Fibroblast of lung (primary cell): ENCODE measurements around the gene SLC37A4. TPM values are rescaled to one million over a fixed set of nuclear protein-coding genes. Genes with fewer than 3 reads are reported as not detected.
"Not testable (repeated sequence)": the region's sequence is repeated elsewhere in the genome, so short reads cannot be mapped to it uniquely, and the experiment has no call there.

ENCODE experiments used
- DNase-seq, 2 donors: peaks; one replicate each; pipeline versions ENCODE4 v3.0.0 to v3.0.0-alpha.2; 2010; ENCODE audit warnings: low read depth in 2 of 2
- H2AFZ ChIP-seq: 2 replicates; pipeline ENCODE4 v1.5.1; 2012; ENCODE audit warnings: low read length, control low read depth, inconsistent platforms
- H3K27ac ChIP-seq: 2 replicates; pipeline ENCODE4 v1.5.1; 2011; ENCODE audit warnings: low read length, control low read depth; ENCODE audit not compliant: insufficient read depth
- H3K27me3 ChIP-seq: 2 replicates; pipeline ENCODE4 v1.5.1; 2011; ENCODE audit warnings: mild to moderate bottlenecking, low read length; ENCODE audit not compliant: control insufficient read depth, insufficient read depth
- H3K36me3 ChIP-seq: 2 replicates; pipeline ENCODE4 v1.5.1; 2011; ENCODE audit warnings: low read length; ENCODE audit not compliant: control insufficient read depth, insufficient read depth
- H3K4me1 ChIP-seq: 2 replicates; pipeline ENCODE4 v1.5.1; 2011; ENCODE audit warnings: low read length; ENCODE audit not compliant: control insufficient read depth, insufficient read depth; ENCODE audit errors: extremely low read depth
- H3K4me2 ChIP-seq: 2 replicates; pipeline ENCODE4 v1.5.1; 2011; ENCODE audit warnings: low read length, control low read depth; ENCODE audit not compliant: insufficient read depth; ENCODE audit errors: extremely low read depth
- H3K4me3 ChIP-seq, 4 experiments: fragments of 200-600 bp in 1 of 4; sonication (generic) in 1 of 4; replicated peaks in 1 of 4; 2 replicates each; pipeline ENCODE4 v1.5.1; 2011 to 2016; ENCODE audit warnings: low read length in 4 of 4, low read depth in 3 of 4, mild to moderate bottlenecking in 3 of 4, control low read depth in 2 of 4, inconsistent platforms in 1 of 4, mixed read lengths in 1 of 4; ENCODE audit not compliant: insufficient read depth in 1 of 4; ENCODE audit errors: control extremely low read depth in 1 of 4
- H3K79me2 ChIP-seq: 2 replicates; pipeline ENCODE4 v1.5.1; 2012; ENCODE audit warnings: mild to moderate bottlenecking, low read length, inconsistent platforms; ENCODE audit not compliant: control insufficient read depth, insufficient read depth
- H3K9ac ChIP-seq: 2 replicates; pipeline ENCODE4 v1.5.1; 2011; ENCODE audit warnings: mild to moderate bottlenecking, low read length, control low read depth; ENCODE audit not compliant: insufficient read depth
- H3K9me3 ChIP-seq: 2 replicates; pipeline ENCODE4 v1.5.1; 2012; ENCODE audit warnings: low read depth, low read length; ENCODE audit not compliant: control insufficient read depth, insufficient read depth
- H4K20me1 ChIP-seq: 2 replicates; pipeline ENCODE4 v1.5.1; 2011; ENCODE audit warnings: low read length; ENCODE audit not compliant: control insufficient read depth, insufficient read depth; ENCODE audit errors: extremely low read depth
- CTCF ChIP-seq, 2 donors: IDR thresholded peaks in 1 of 2; conservative IDR thresholded peaks in 1 of 2; 1 replicate in 1 of 2; 2 replicates in 1 of 2; pipeline ENCODE4 v1.5.1; 2011 to 2012; ENCODE audit warnings: low read length in 2 of 2, control low read depth in 1 of 2, inconsistent platforms in 1 of 2, low read depth in 1 of 2, mild to moderate bottlenecking in 1 of 2
- EZH2 ChIP-seq: IDR thresholded peaks from 2 replicates; pipeline ENCODE4 v1.5.1; 2012; ENCODE audit warnings: low read length, control low read depth, mild to moderate bottlenecking; ENCODE audit errors: missing control alignments
- polyA plus RNA-seq, 2 donors: library from polyadenylated mRNA; depleted of rRNA in 1 of 2; stranded (reverse) in 1 of 2; unstranded in 1 of 2; fragments of >200 nt; gene quantifications; 2 replicates each; pipeline ENCODE4 v1.2.1, GENCODE V29; 2011 to 2012; ENCODE audit warnings: missing spikeins in 1 of 2
- total RNA-seq: library from RNA; depleted of rRNA; stranded (reverse); fragments of >200 nt; gene quantifications from 2 replicates; pipeline ENCODE4 v1.2.1, GENCODE V29; 2014

Gene SLC37A4
- total and polyA plus RNA-seq, 2 donors (not counting 1 experiment from before 2014, with no cell fraction given): 10.1 to 12.6 TPM

DNA sequence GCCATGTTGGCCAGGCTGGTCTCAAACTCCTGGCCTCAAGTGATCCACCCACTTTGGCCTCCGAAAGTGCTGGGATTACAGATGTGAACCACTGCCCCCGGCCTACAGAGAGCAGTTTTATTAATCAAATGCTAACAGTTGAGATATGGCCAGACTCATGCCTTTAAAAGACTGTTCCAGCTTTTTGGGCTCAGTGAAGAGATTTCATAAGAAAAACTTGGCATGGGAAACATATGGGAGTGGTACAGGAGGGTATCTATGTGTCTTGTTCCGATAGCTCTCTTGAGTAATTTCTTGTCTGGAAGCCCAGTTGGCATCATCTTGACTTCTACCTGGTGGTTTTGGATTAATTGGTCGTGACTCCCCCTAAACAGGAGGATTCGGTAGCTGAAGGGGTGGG lies 8.2 kb upstream of the SLC37A4 start:
- H3K27ac ChIP-seq: no peak overlapping the region
- DNase-seq: no peak
- H3K4me2 ChIP-seq: no peak overlapping the region
- no peak overlapping the region for H2AFZ ChIP-seq
- no peaks in the 10 kb centered on the region for H3K9me3 ChIP-seq
- no peaks in the 10 kb centered on the region for H3K27me3 ChIP-seq
- TF ChIP-seq EZH2: no peak
- no peak for TF ChIP-seq CTCF (conservative IDR thresholded peaks at IDR 0.05 in 1 of 2, IDR thresholded peaks at IDR 0.05 in 1 of 2; ENCODE audit: low read depth in 1 of 2, low read length in 2 of 2)
- H3K79me2 ChIP-seq: no peaks in the 10 kb centered on the region
- no peaks in the 10 kb centered on the region for H3K4me1 ChIP-seq
- H3K9ac ChIP-seq: no peak overlapping the region
- peaks cover 2% of the 10 kb centered on the region for H3K36me3 ChIP-seq
- H4K20me1 ChIP-seq: no peaks in the 10 kb centered on the region
- no peak overlapping the region for H3K4me3 ChIP-seq

DNA sequence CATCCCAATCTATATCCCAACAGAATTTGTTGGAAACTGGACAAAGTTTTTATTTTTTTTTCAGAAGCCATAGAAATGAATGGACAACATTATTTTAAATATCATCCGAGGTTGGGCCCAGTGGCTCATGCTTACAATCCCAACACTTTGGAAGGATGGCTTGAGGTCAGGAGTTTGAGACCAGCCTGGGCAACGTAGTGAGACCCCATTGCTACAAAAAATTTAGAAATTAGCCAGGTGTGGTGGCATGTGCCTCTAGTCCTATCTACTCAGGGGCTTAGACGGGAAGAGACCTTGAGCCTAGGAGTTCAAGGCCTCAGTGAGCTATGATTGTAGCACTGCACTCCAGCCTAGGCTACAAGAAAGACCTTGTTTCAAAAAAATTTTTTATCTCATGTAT lies 4.1 kb upstream of the SLC37A4 start:
- Histone ChIP-seq H3K9ac (no peak overlapping the region), H3K4me3 (no peak overlapping the region), H3K36me3 (no peaks in the 10 kb centered on the region), H4K20me1 (no peaks in the 10 kb centered on the region), H3K9me3 (no peaks in the 10 kb centered on the region), H2AFZ (no peak overlapping the region), H3K4me1 (no peaks in the 10 kb centered on the region), H3K27me3 (no peaks in the 10 kb centered on the region), H3K4me2 (no peak overlapping the region), H3K79me2 (no peaks in the 10 kb centered on the region), H3K27ac (no peak overlapping the region)
- DNase-seq: no peak
- no peak for TF ChIP-seq CTCF (conservative IDR thresholded peaks at IDR 0.05 in 1 of 2, IDR thresholded peaks at IDR 0.05 in 1 of 2; ENCODE audit: low read depth in 1 of 2, low read length in 2 of 2)
- TF ChIP-seq EZH2: no peak

DNA sequence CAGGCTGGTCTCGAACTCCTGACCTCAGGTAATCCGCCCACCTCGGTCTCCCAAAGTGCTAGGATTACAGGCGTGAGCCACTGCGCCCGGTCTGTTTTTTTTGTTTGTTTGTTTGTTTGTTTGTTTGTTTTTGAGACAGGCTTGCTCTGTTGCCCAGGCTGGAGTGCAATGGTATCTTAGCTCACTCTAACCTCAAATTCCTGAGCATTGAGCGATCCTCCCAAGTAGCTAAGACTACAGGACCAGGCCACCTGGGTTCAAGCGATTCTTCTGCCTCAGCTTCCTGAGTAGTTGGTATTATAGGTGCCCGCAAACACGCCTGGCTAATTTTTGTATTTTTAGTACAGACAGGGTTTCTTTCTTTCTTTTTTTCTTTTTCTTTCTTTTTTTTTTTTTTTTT lies 2.7 kb upstream of the SLC37A4 start:
- H3K36me3 ChIP-seq, H3K4me3 ChIP-seq, H3K27ac ChIP-seq, H4K20me1 ChIP-seq, H3K9me3 ChIP-seq, H3K9ac ChIP-seq, H2AFZ ChIP-seq, H3K27me3 ChIP-seq, H3K4me1 ChIP-seq, H3K79me2 ChIP-seq, H3K4me2 ChIP-seq: not testable (repeated sequence)
- peak in 1 of 2 donors; percentile 23 for DNase-seq
